SK-N-SH (cell line): ENCODE measurements around the gene COL10A1. TPM values are rescaled to one million over a fixed set of nuclear protein-coding genes. Genes with fewer than 3 reads are reported as not detected.

Experiments used
- CTCF ChIA-PET: fragments of 300-600, 350-600 bp; formaldehyde crosslinking; extraction: SDS; loops from one replicate; lab custom pipeline; 2021; lab: Yijun Ruan, JAX
- POLR2A ChIA-PET: fragments of 350-600 bp; sonication (Branson Sonifier 250); formaldehyde crosslinking; extraction: SDS; loops from one replicate; lab custom pipeline; 2020; ENCODE audit warnings: antibody characterized with exemption, inconsistent platforms; lab: Yijun Ruan, JAX
- DNase-seq: peaks from one replicate; pipeline ENCODE4 v3.0.0; 2012
- H2AFZ ChIP-seq: fragments of 200-600 bp; sonication (generic); 2 replicates; pipeline ENCODE4 v1.8.1; 2016; ENCODE audit warnings: antibody characterized with exemption, mild to moderate bottlenecking, low read depth
- H3F3A ChIP-seq: fragments of 200-600 bp; sonication (generic); replicated peaks from 2 replicates; pipeline ENCODE3; 2016; ENCODE audit warnings: antibody characterized with exemption, mild to moderate bottlenecking; ENCODE audit not compliant: insufficient read depth
- H3K27ac ChIP-seq, 2 experiments: fragments of 200-500 bp in 1 of 2; fragments of 200-600 bp in 1 of 2; sonication (Bioruptor generic) in 1 of 2; sonication (generic), shearing (Covaris generic) in 1 of 2; 2 replicates each; pipeline versions ENCODE4 v1.5.1 to v1.6.1; 2014 to 2016; ENCODE audit warnings: low read depth in 2 of 2, inconsistent platforms in 1 of 2, low read length in 1 of 2, mild to moderate bottlenecking in 1 of 2, mixed read lengths in 1 of 2
- H3K27me3 ChIP-seq: fragments of 200-600 bp; sonication (generic), shearing (Covaris generic); 2 replicates; pipeline ENCODE4 v1.6.1; 2016; ENCODE audit warnings: mixed run types; ENCODE audit not compliant: insufficient read depth
- H3K36me3 ChIP-seq, 2 experiments: fragments of 200-500 bp in 1 of 2; fragments of 200-600 bp in 1 of 2; sonication (Bioruptor generic) in 1 of 2; sonication (generic) in 1 of 2; replicated peaks in 1 of 2; 2 replicates each; pipeline versions ENCODE3 to v1.5.1; 2014 to 2016; ENCODE audit warnings: low read length in 1 of 2, mild to moderate bottlenecking in 1 of 2; ENCODE audit not compliant: insufficient read depth in 2 of 2, control insufficient read depth in 1 of 2
- H3K4me1 ChIP-seq, 2 experiments: fragments of 200-500 bp in 1 of 2; fragments of 200-600 bp in 1 of 2; sonication (Bioruptor generic) in 1 of 2; sonication (generic), shearing (Covaris generic) in 1 of 2; 2 replicates each; pipeline versions ENCODE4 v1.5.1 to v1.6.1; 2014 to 2016; ENCODE audit warnings: low read depth in 1 of 2, low read length in 1 of 2, mixed run types in 1 of 2; ENCODE audit not compliant: insufficient read depth in 2 of 2, control insufficient read depth in 1 of 2
- H3K4me2 ChIP-seq: fragments of 200-600 bp; sonication (generic), shearing (Covaris generic); 2 replicates; pipeline ENCODE4 v1.6.1; 2017; ENCODE audit warnings: mixed run types
- H3K4me3 ChIP-seq, 2 experiments: fragments of 200-500 bp in 1 of 2; fragments of 200-600 bp in 1 of 2; sonication (Bioruptor generic) in 1 of 2; sonication (generic), shearing (Covaris generic) in 1 of 2; 2 replicates each; pipeline versions ENCODE4 v1.5.1 to v1.8.1; 2014 to 2016; ENCODE audit warnings: low read depth in 2 of 2, inconsistent platforms in 1 of 2, low read length in 1 of 2, mild to moderate bottlenecking in 1 of 2, mixed read lengths in 1 of 2, moderate library complexity in 1 of 2
- H3K79me2 ChIP-seq: fragments of 200-600 bp; sonication (generic); 2 replicates; pipeline ENCODE4 v1.8.1; 2017; ENCODE audit warnings: mild to moderate bottlenecking; ENCODE audit not compliant: insufficient read depth
- H3K9ac ChIP-seq: fragments of 200-600 bp; sonication (generic); 2 replicates; pipeline ENCODE4 v1.6.1; 2017; ENCODE audit warnings: mixed run types
- H3K9me2 ChIP-seq: fragments of 200-600 bp; sonication (generic); 2 replicates; pipeline ENCODE4 v1.6.1; 2017; ENCODE audit warnings: mixed run types
- H3K9me3 ChIP-seq: fragments of 200-600 bp; sonication (generic); 2 replicates; pipeline ENCODE4 v1.6.1; 2017; ENCODE audit warnings: mixed run types, mild to moderate bottlenecking, moderate library complexity
- H4K20me1 ChIP-seq: fragments of 200-600 bp; sonication (generic); 2 replicates; pipeline ENCODE4 v1.6.1; 2017; ENCODE audit warnings: mild to moderate bottlenecking, mixed run types; ENCODE audit not compliant: insufficient read depth
- CHD2 ChIP-seq: fragments of 150-350 bp; IDR thresholded peaks from 2 replicates; pipeline ENCODE4 v1.6.1; 2018; ENCODE audit warnings: low read length; ENCODE audit not compliant: partially characterized antibody
- CTCF ChIP-seq: fragments of 200-600 bp; sonication (generic); IDR thresholded peaks from 2 replicates; pipeline ENCODE4 v1.6.1; 2017; ENCODE audit warnings: antibody characterized with exemption, mild to moderate bottlenecking, moderate library complexity
- ELF1 ChIP-seq: IDR thresholded peaks from 2 replicates; pipeline ENCODE4 v1.4.0; 2012
- FOSL2 ChIP-seq: IDR thresholded peaks from 2 replicates; pipeline ENCODE4 v1.4.0; 2012; ENCODE audit warnings: low read depth, mild to moderate bottlenecking, moderate library complexity, borderline replicate concordance
- FOXJ3 ChIP-seq: sonication (generic); formaldehyde crosslinking; IDR thresholded peaks from 2 replicates; pipeline ENCODE4 v1.5.1; 2020; ENCODE audit warnings: mild to moderate bottlenecking, missing genetic modification reagents
- GABPA ChIP-seq: IDR thresholded peaks from 2 replicates; pipeline ENCODE4 v1.4.0; 2012; ENCODE audit warnings: low read depth, mild to moderate bottlenecking
- GATA2 ChIP-seq: sonication (generic); formaldehyde crosslinking; IDR thresholded peaks from 2 replicates; pipeline ENCODE4 v1.5.0; 2020; ENCODE audit warnings: mild to moderate bottlenecking, missing genetic modification reagents
- MAX ChIP-seq: IDR thresholded peaks from 2 replicates; pipeline ENCODE4 v1.4.0; 2012; ENCODE audit warnings: low read depth
- MEF2A ChIP-seq: IDR thresholded peaks from 2 replicates; pipeline ENCODE4 v1.4.0; 2012; ENCODE audit warnings: low read depth, borderline replicate concordance
- NFIC ChIP-seq: IDR thresholded peaks from 2 replicates; pipeline ENCODE4 v1.4.0; 2012; ENCODE audit warnings: borderline replicate concordance
- NRF1 ChIP-seq: IDR thresholded peaks from 2 replicates; pipeline ENCODE4 v1.6.1; 2012; ENCODE audit warnings: low read depth, mild to moderate bottlenecking, low read length
- PBX3 ChIP-seq: IDR thresholded peaks from 2 replicates; pipeline ENCODE4; 2012
- POLR2AphosphoS5 ChIP-seq: IDR thresholded peaks from 2 replicates; pipeline ENCODE4 v1.6.1; 2012; ENCODE audit warnings: low read depth, low read length
- RAD21 ChIP-seq: IDR thresholded peaks from 2 replicates; pipeline ENCODE4 v1.6.1; 2012; ENCODE audit warnings: mild to moderate bottlenecking, low read length
- RFX5 ChIP-seq: IDR thresholded peaks from 2 replicates; pipeline ENCODE4 v1.6.1; 2012; ENCODE audit warnings: mild to moderate bottlenecking, improper control_type of control experiment, low read length
- RXRA ChIP-seq: IDR thresholded peaks from 2 replicates; pipeline ENCODE4 v1.4.0; 2012; ENCODE audit warnings: low read depth, mild to moderate bottlenecking, borderline replicate concordance
- TAF1 ChIP-seq: IDR thresholded peaks from 2 replicates; pipeline ENCODE4 v1.6.1; 2012; ENCODE audit warnings: low read depth, mild to moderate bottlenecking, low read length, moderate library complexity, borderline replicate concordance
- USF1 ChIP-seq: IDR thresholded peaks from 2 replicates; pipeline ENCODE4 v1.4.0; 2012; ENCODE audit warnings: low read depth, borderline replicate concordance
- YY1 ChIP-seq: IDR thresholded peaks from 2 replicates; pipeline ENCODE4 v1.4.0; 2012; ENCODE audit warnings: low read depth, mild to moderate bottlenecking
- ZBTB33 ChIP-seq: IDR thresholded peaks from 2 replicates; pipeline ENCODE4 v1.4.0; 2012; ENCODE audit warnings: low read depth, borderline replicate concordance
- WGBS: methylation state at CpG from one replicate; pipeline ENCODE4 v1.1.6; 2017; ENCODE audit warnings: low lambda C conversion rate; 5-methylcytosine and 5-hydroxymethylcytosine counted together
- polyA plus RNA-seq, 3 experiments: library from polyadenylated mRNA; depleted of rRNA; stranded (reverse); fragments of >200 nt; gene quantifications; 2 replicates each; pipeline ENCODE4 v1.2.3, GENCODE V29; 2012

The COL10A1 gene
- polyA plus RNA-seq, 1 of the 3 experiments (the other 2 are of a cell fraction): 5.1 TPM

- H3K4me3 ChIP-seq: no peak overlapping the region
- H4K20me1 ChIP-seq: no peaks in the 10 kb centered on the region
- peaks cover 7% of the 10 kb centered on the region; the same call in 1 of the 2 replicates for H3K9me3 ChIP-seq
- TF ChIP-seq CTCF (no peak), FOXJ3 (no peak), MEF2A (no peak), TAF1 (no peak), FOSL2 (no peak), GABPA (no peak), PBX3 (no peak), ZBTB33 (no peak), RFX5 (no peak), NFIC (no peak), GATA2 (CRISPR knock-in tag) (no peak), RXRA (no peak)
- H3K9me2 ChIP-seq: no peaks in the 10 kb centered on the region
- H3K79me2 ChIP-seq: 0 out of 2 replicates have a peak, but pooled peaks cover 3% of the 10 kb centered on the region
- ChIA-PET POLR2A (no interaction called here), CTCF (interaction anchor here (0.8 to 0.9 kb wide), 2 partner anchors 9 to 40 kb away, joined by 3 read pairs; no protein-coding TSS in a partner anchor)
- H3K4me1 ChIP-seq: no peaks in the 10 kb centered on the region
- no peak overlapping the region for H3K27ac ChIP-seq
- H2AFZ ChIP-seq: no peak overlapping the region
- WGBS: 98% methylated on average over 1 of the region's 1 CpG
- DNase-seq: no peak
- H3F3A ChIP-seq: no peaks in the 10 kb centered on the region
- no peaks in the 10 kb centered on the region for H3K27me3 ChIP-seq
- no peak overlapping the region for H3K4me2 ChIP-seq
- H3K36me3 ChIP-seq: peaks cover 2 to 10% of the 10 kb centered on the region in 2 experiments
- H3K9ac ChIP-seq: no peak overlapping the region
Measured at GRCh38 chr6:116168148-116168547, 42.2 kb upstream of the COL10A1 start.

- Histone ChIP-seq H3K9ac (no peak overlapping the region), H3K36me3 (peaks cover 2 to 10% of the 10 kb centered on the region in 2 experiments), H3K9me3 (peaks cover 7% of the 10 kb centered on the region; the same call in 1 of the 2 replicates), H3K27me3 (no peaks in the 10 kb centered on the region), H3K79me2 (0 out of 2 replicates have a peak, but pooled peaks cover 3% of the 10 kb centered on the region), H3K4me3 (no peak overlapping the region), H2AFZ (no peak overlapping the region), H3K4me2 (no peak overlapping the region), H3K27ac (no peak overlapping the region), H4K20me1 (no peaks in the 10 kb centered on the region), H3F3A (no peaks in the 10 kb centered on the region), H3K4me1 (no peaks in the 10 kb centered on the region), H3K9me2 (no peaks in the 10 kb centered on the region)
- TF ChIP-seq NRF1 (no peak), CHD2 (no peak), USF1 (no peak), FOXJ3 (no peak), YY1 (no peak), RXRA (no peak), ELF1 (no peak), POLR2AphosphoS5 (no peak), GATA2 (CRISPR knock-in tag) (no peak), MAX (no peak), FOSL2 (no peak), RAD21 (no peak)
- DNase-seq: no peak
- CTCF ChIA-PET: interaction anchor here (0.8 kb wide), 1 partner anchor 204 kb away, joined by 3 read pairs; the partner anchor contains the start of gene DSE
- POLR2A ChIA-PET: no interaction called here
- WGBS: 38% methylated on average over 1 of the region's 1 CpG
Measured at GRCh38 chr6:116166369-116166768, 40.4 kb upstream of the COL10A1 start.
